Measurements from ENCODE around the gene GORAB. TPM values are rescaled to one million over a fixed set of nuclear protein-coding genes. Genes with fewer than 3 reads are reported as not detected.

Gene GORAB, protein sequence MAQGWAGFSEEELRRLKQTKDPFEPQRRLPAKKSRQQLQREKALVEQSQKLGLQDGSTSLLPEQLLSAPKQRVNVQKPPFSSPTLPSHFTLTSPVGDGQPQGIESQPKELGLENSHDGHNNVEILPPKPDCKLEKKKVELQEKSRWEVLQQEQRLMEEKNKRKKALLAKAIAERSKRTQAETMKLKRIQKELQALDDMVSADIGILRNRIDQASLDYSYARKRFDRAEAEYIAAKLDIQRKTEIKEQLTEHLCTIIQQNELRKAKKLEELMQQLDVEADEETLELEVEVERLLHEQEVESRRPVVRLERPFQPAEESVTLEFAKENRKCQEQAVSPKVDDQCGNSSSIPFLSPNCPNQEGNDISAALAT
- total RNA-seq (10 to 100 TPM; 12.8 to 21.6 (median 14.4) TPM), polyA plus RNA-seq (10 to 100 TPM; 10.2 to 18.4 (median 12.4) TPM)
- long read RNA-seq, donor 1, partial matches to known transcripts, result 0 of 2 reads
- long read RNA-seq, donor 1, other reads (novel, unspliced or antisense), result 0 of 2 reads
- long read RNA-seq, donor 2, partial matches to known transcripts, result 0 of 4 reads
- long read RNA-seq, donor 2, other reads (novel, unspliced or antisense), result 0 of 4 reads

DNA sequence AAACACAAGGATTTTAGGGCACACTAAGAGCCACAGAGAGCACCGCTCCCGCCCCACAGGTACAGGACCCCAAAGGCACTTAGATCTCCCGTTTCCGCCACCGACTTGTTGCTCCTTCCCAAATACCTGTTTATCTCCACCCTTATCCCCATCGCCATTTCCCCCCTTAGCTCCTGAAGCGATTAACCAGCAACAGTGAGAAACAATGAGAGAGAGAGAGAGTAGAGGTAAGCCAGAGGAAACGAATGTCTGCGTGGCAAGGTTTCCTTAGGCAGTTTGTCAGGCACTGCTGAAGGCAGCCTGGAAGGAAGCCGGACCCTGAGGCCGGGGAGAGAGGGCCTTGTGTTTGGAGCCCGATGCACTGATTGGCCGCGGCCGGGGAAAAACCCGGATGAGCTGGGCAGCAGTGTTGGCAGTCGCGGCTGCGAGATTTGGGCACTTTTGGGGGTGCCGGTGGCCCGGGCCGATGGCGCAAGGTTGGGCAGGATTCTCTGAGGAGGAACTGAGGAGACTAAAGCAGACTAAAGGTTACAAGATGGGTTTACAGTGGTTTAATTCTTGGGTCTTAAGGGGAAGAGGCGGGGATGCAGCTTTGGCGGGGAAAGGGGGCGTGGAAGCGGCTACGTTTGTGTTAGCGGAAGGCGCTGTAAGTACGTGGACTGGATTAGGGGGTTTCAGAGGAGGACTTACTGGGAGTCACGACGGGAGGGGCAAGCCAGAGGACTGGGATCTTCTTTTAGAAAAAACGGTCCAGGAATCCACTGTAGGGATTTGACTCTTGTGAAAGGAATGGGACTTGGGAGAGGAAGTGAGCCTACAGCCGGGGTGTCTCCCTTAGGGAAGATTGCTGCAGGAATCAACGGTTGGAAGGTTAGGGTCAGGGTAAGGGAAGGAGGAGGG, at the start of gene GORAB:
Gene GORAB (plus strand): TSS at position 409 of the 900 bp plus-strand sequence. CDS start 58 bp downstream, at position 467.
- 0% methylated on average over 36 of the region's 36 CpGs for WGBS, 5 donors
- Histone ChIP-seq H3K27ac (peak within 1 kb of the TSS; percentile 81 to 93 (median 92)), H3K4me1 (peaks cover 7 to 45% (median 27%) of the 10 kb centered on the region in 6 donors), H3K9me3 (no peaks in the 10 kb centered on the region), H3K36me3 (peaks cover 0 to 6% (median 0%) of the 10 kb centered on the region in 6 donors), H3K4me3 (peak within 1 kb of the TSS; percentile 55 to 80 (median 72)), H3K27me3 (replicated peaks in 1 of 7) (no peaks in the 10 kb centered on the region)
- peak in 1 of 3 donors; percentile 30 for TF ChIP-seq POLR2A (IDR thresholded peaks at IDR 0.05)
- TF ChIP-seq POLR2AphosphoS5 (IDR thresholded peaks at IDR 0.05), result peak; percentile 90 to 94 (median 92)
- TF ChIP-seq, protein P1, sequence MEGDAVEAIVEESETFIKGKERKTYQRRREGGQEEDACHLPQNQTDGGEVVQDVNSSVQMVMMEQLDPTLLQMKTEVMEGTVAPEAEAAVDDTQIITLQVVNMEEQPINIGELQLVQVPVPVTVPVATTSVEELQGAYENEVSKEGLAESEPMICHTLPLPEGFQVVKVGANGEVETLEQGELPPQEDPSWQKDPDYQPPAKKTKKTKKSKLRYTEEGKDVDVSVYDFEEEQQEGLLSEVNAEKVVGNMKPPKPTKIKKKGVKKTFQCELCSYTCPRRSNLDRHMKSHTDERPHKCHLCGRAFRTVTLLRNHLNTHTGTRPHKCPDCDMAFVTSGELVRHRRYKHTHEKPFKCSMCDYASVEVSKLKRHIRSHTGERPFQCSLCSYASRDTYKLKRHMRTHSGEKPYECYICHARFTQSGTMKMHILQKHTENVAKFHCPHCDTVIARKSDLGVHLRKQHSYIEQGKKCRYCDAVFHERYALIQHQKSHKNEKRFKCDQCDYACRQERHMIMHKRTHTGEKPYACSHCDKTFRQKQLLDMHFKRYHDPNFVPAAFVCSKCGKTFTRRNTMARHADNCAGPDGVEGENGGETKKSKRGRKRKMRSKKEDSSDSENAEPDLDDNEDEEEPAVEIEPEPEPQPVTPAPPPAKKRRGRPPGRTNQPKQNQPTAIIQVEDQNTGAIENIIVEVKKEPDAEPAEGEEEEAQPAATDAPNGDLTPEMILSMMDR (IDR thresholded peaks at IDR 0.05 in 8 of 11, conservative IDR thresholded peaks at IDR 0.05 in 3 of 11), result no peak
- intact Hi-C loops (cut with DNase I; ENCODE audit: low total_unique reads), result no loop called here
- peak; percentile 96 for DNase-seq

DNA sequence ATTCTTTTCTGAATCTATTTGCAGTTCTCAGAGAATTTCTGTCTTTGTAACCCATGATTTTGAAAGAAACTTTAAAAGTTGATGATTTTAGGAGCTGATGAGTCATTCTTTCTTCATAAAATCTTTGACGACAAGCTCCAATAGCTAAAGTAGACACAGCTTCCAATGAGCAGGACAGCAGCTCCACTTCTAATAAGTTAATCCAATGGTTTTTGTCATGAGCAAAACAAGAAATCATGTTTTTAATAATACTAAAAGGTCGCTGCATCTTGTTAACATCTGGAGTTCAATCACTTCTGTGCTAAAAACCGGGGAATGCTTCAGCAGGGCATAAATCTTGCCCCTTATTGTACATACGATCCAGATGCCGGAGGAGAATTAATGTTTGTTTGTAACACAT, 48.9 kb upstream of the GORAB start:
- Histone ChIP-seq H3K4me3 (no peak overlapping the region), H3K9me3 (peaks cover 0 to 3% (median 0%) of the 10 kb centered on the region in 8 donors), H3K4me1 (no peaks in the 10 kb centered on the region), H3K27me3 (replicated peaks in 1 of 7) (peaks cover 0 to 2% (median 0%) of the 10 kb centered on the region in 7 donors), H3K27ac (no peak overlapping the region), H3K36me3 (no peaks in the 10 kb centered on the region)
- TF ChIP-seq, protein P1 (IDR thresholded peaks at IDR 0.05 in 8 of 11, conservative IDR thresholded peaks at IDR 0.05 in 3 of 11), result no peak
- TF ChIP-seq POLR2AphosphoS5 (IDR thresholded peaks at IDR 0.05) (no peak), POLR2A (IDR thresholded peaks at IDR 0.05) (no peak)
- WGBS, 5 donors, result 76 to 84% (median 81%) methylated on average over 5 of the region's 5 CpGs
- intact Hi-C loops (cut with DNase I; ENCODE audit: low total_unique reads), result no loop called here
- DNase-seq, result no peak

DNA sequence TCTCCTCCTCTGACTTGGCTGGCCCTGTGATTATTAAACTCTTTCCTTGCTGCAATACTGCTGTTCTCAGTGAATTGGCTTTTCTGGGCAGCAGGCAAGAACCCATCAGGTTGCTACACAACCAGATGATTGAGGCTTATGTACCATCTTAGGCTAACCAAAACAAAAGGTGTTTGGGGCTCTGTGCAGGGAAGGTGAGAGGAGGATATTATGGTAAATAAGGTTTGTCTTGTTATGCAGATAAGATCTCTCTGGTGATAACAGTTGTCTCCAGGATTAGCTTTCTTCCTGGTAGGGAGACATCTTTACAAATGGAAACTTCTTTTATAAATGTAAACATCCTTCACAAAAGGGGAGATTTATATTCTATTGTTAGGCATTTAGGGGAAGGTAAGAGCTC, 44.5 kb upstream of the GORAB start:
- Histone ChIP-seq H3K4me1 (no peaks in the 10 kb centered on the region), H3K27me3 (replicated peaks in 1 of 7) (peaks cover 0 to 7% (median 0%) of the 10 kb centered on the region in 7 donors), H3K9me3 (peaks cover 0 to 3% (median 0%) of the 10 kb centered on the region in 8 donors), H3K4me3 (no peak overlapping the region), H3K36me3 (no peaks in the 10 kb centered on the region), H3K27ac (no peak overlapping the region)
- TF ChIP-seq, protein P1 (IDR thresholded peaks at IDR 0.05 in 8 of 11, conservative IDR thresholded peaks at IDR 0.05 in 3 of 11), result no peak
- no peak for TF ChIP-seq POLR2AphosphoS5 (IDR thresholded peaks at IDR 0.05)
- no peak for TF ChIP-seq POLR2A (IDR thresholded peaks at IDR 0.05)
- no peak for DNase-seq
- intact Hi-C loops (cut with DNase I; ENCODE audit: low total_unique reads), result no loop called here
